HAP-1 (cell line): ENCODE data around the gene TEKT3.

ENCODE experiments used
- DNase-seq, 2 experiments: peaks; one replicate each; pipeline ENCODE4 v3.0.0-alpha.2; 2016 to 2020; ENCODE audit warnings: low spot score in 2 of 2
- H3K27me3 ChIP-seq: fragments of 250-450 bp; sonication (Bioruptor Pico); 2 replicates; pipeline ENCODE4 v1.5.1; 2020; ENCODE audit warnings: low read depth, mild to moderate bottlenecking, moderate library complexity
- H3K36me3 ChIP-seq: fragments of 250-450 bp; sonication (Bioruptor Pico); replicated peaks from 2 replicates; pipeline ENCODE4 v1.5.1; 2020; ENCODE audit warnings: mild to moderate bottlenecking
- H3K4me1 ChIP-seq: fragments of 250-450 bp; sonication (Bioruptor Pico); 2 replicates; pipeline ENCODE4 v1.5.1; 2020; ENCODE audit warnings: mild to moderate bottlenecking
- H3K4me3 ChIP-seq: fragments of 250-450 bp; sonication (Bioruptor Pico); 2 replicates; pipeline ENCODE4 v1.5.1; 2020; ENCODE audit warnings: mild to moderate bottlenecking, moderate library complexity
- H3K9me3 ChIP-seq: fragments of 250-450 bp; sonication (Bioruptor Pico); 2 replicates; pipeline ENCODE4 v1.5.1; 2020; ENCODE audit warnings: mild to moderate bottlenecking, moderate library complexity
- in situ Hi-C: fragments of 300-500 bp; cut with MboI; formaldehyde crosslinking; loops from 3 replicates; pipeline ENCODE4 v1.14.3; 2020; ENCODE audit warnings: low sequenced_read_pairs, inconsistent platforms, mixed read lengths

TEKT3 gene

GRCh38 chr17:15303851-15304250 is 37.5 kb downstream of the TEKT3 start:
- in situ Hi-C loops: no loop called here
- Histone ChIP-seq H3K27me3 (no peaks in the 10 kb centered on the region), H3K4me3 (no peak overlapping the region), H3K9me3 (no peaks in the 10 kb centered on the region), H3K36me3 (no peaks in the 10 kb centered on the region), H3K4me1 (peaks cover 33% of the 10 kb centered on the region)
- peak in 1 of 2 experiments; percentile 50 for DNase-seq

- in situ Hi-C loops: no loop called here
- no peak for DNase-seq
- Histone ChIP-seq H3K4me3 (no peak overlapping the region), H3K27me3 (no peaks in the 10 kb centered on the region), H3K36me3 (no peaks in the 10 kb centered on the region), H3K4me1 (peaks cover 33% of the 10 kb centered on the region), H3K9me3 (no peaks in the 10 kb centered on the region)
These were observed 38.1 kb downstream of the TEKT3 start for GRCh38 chr17:15303268-15303667.

- in situ Hi-C loops: no loop called here
- no peaks in the 10 kb centered on the region for H3K9me3 ChIP-seq
- no peak overlapping the region for H3K4me3 ChIP-seq
- no peaks in the 10 kb centered on the region for H3K27me3 ChIP-seq
- H3K4me1 ChIP-seq: peaks cover 33% of the 10 kb centered on the region
- no peaks in the 10 kb centered on the region for H3K36me3 ChIP-seq
- DNase-seq: no peak
These were observed 39.6 kb downstream of the TEKT3 start for GRCh38 chr17:15301845-15302244.

- in situ Hi-C loops: no loop called here
- Histone ChIP-seq H3K4me3 (no peak overlapping the region), H3K4me1 (peaks cover 4% of the 10 kb centered on the region), H3K9me3 (no peaks in the 10 kb centered on the region), H3K36me3 (no peaks in the 10 kb centered on the region), H3K27me3 (no peaks in the 10 kb centered on the region)
- DNase-seq: no peak
These were observed 43.2 kb downstream of the TEKT3 start for GRCh38 chr17:15298176-15298575.

GRCh38 chr17:15293558-15293957 is 47.8 kb downstream of the TEKT3 start:
- Histone ChIP-seq H3K27me3 (no peaks in the 10 kb centered on the region), H3K36me3 (no peaks in the 10 kb centered on the region), H3K9me3 (no peaks in the 10 kb centered on the region), H3K4me3 (no peak overlapping the region), H3K4me1 (no peaks in the 10 kb centered on the region)
- in situ Hi-C loops: no loop called here
- DNase-seq: no peak

GRCh38 chr17:15291674-15292361 is 49.6 kb downstream of the TEKT3 start:
- DNase-seq: no peak
- in situ Hi-C loops: no loop called here
- Histone ChIP-seq H3K4me1 (no peaks in the 10 kb centered on the region), H3K9me3 (no peaks in the 10 kb centered on the region), H3K36me3 (no peaks in the 10 kb centered on the region), H3K27me3 (no peaks in the 10 kb centered on the region), H3K4me3 (no peak overlapping the region)

GRCh38 chr17:15290605-15291004 is 50.8 kb downstream of the TEKT3 start:
- in situ Hi-C loops: no loop called here
- Histone ChIP-seq H3K36me3 (no peaks in the 10 kb centered on the region), H3K4me3 (no peak overlapping the region), H3K4me1 (no peaks in the 10 kb centered on the region), H3K9me3 (no peaks in the 10 kb centered on the region), H3K27me3 (no peaks in the 10 kb centered on the region)
- DNase-seq: no peak

- H3K9me3 ChIP-seq: no peaks in the 10 kb centered on the region
- H3K27me3 ChIP-seq: no peaks in the 10 kb centered on the region
- no peak for DNase-seq
- H3K36me3 ChIP-seq: no peaks in the 10 kb centered on the region
- no peaks in the 10 kb centered on the region for H3K4me1 ChIP-seq
- no peak overlapping the region for H3K4me3 ChIP-seq
- in situ Hi-C loops: no loop called here
These were observed 51.9 kb downstream of the TEKT3 start for GRCh38 chr17:15289285-15290183.

GRCh38 chr17:15288859-15289258 is 52.5 kb downstream of the TEKT3 start:
- Histone ChIP-seq H3K27me3 (no peaks in the 10 kb centered on the region), H3K4me1 (no peaks in the 10 kb centered on the region), H3K9me3 (no peaks in the 10 kb centered on the region), H3K36me3 (no peaks in the 10 kb centered on the region), H3K4me3 (no peak overlapping the region)
- in situ Hi-C loops: no loop called here
- DNase-seq: no peak

GRCh38 chr17:15287538-15288267 is 53.7 kb downstream of the TEKT3 start:
- no peak overlapping the region for H3K4me3 ChIP-seq
- H3K27me3 ChIP-seq: no peaks in the 10 kb centered on the region
- H3K4me1 ChIP-seq: no peaks in the 10 kb centered on the region
- in situ Hi-C loops: no loop called here
- H3K36me3 ChIP-seq: no peaks in the 10 kb centered on the region
- H3K9me3 ChIP-seq: no peaks in the 10 kb centered on the region
- no peak for DNase-seq

GRCh38 chr17:15285466-15285865 is 55.9 kb downstream of the TEKT3 start:
- no peaks in the 10 kb centered on the region for H3K36me3 ChIP-seq
- DNase-seq: no peak
- H3K27me3 ChIP-seq: no peaks in the 10 kb centered on the region
- no peak overlapping the region for H3K4me3 ChIP-seq
- in situ Hi-C loops: no loop called here
- H3K4me1 ChIP-seq: no peaks in the 10 kb centered on the region
- no peaks in the 10 kb centered on the region for H3K9me3 ChIP-seq

- no peak overlapping the region for H3K4me3 ChIP-seq
- DNase-seq: no peak
- H3K36me3 ChIP-seq: no peaks in the 10 kb centered on the region
- no peaks in the 10 kb centered on the region for H3K4me1 ChIP-seq
- in situ Hi-C loops: no loop called here
- no peaks in the 10 kb centered on the region for H3K9me3 ChIP-seq
- H3K27me3 ChIP-seq: no peaks in the 10 kb centered on the region
These were observed 56.9 kb downstream of the TEKT3 start for GRCh38 chr17:15284537-15284936.

- no peak for DNase-seq
- no peaks in the 10 kb centered on the region for H3K9me3 ChIP-seq
- no peaks in the 10 kb centered on the region for H3K4me1 ChIP-seq
- H3K27me3 ChIP-seq: no peaks in the 10 kb centered on the region
- in situ Hi-C loops: no loop called here
- no peak overlapping the region for H3K4me3 ChIP-seq
- no peaks in the 10 kb centered on the region for H3K36me3 ChIP-seq
These were observed 57.3 kb downstream of the TEKT3 start for GRCh38 chr17:15284107-15284506.

GRCh38 chr17:15281909-15282308 is 59.5 kb downstream of the TEKT3 start:
- no peak overlapping the region for H3K4me3 ChIP-seq
- DNase-seq: no peak
- H3K27me3 ChIP-seq: no peaks in the 10 kb centered on the region
- no peaks in the 10 kb centered on the region for H3K36me3 ChIP-seq
- no peaks in the 10 kb centered on the region for H3K9me3 ChIP-seq
- in situ Hi-C loops: no loop called here
- no peaks in the 10 kb centered on the region for H3K4me1 ChIP-seq
